K562 (cell line): ENCODE measurements around the gene TLCD1. TPM values are rescaled to one million over a fixed set of nuclear protein-coding genes. Genes with fewer than 3 reads are reported as not detected.
A peak's percentile ranks its signal among the peaks of the same experiment; 100 is the strongest.

Experiments used
- ARNT ChIP-seq, 2 experiments: fragments of 450-650 bp; IDR thresholded peaks; 2 replicates each; pipeline ENCODE4 v1.6.1; 2016; ENCODE audit warnings: mild to moderate bottlenecking in 1 of 2
- BCL6 ChIP-seq: fragments of 250-450 bp; sonication (Bioruptor Pico); IDR thresholded peaks from 2 replicates; pipeline ENCODE4 v1.4.0; 2020
- ELF1 ChIP-seq: fragments of 200-800 bp; sonication (Bioruptor generic); IDR thresholded peaks from 2 replicates; pipeline ENCODE4 v1.6.1; 2016; ENCODE audit warnings: missing genetic modification characterization, missing compliant biosample characterization
- GTF2E2 ChIP-seq: fragments of 200-800 bp; sonication (Bioruptor generic); IDR thresholded peaks from 2 replicates; pipeline ENCODE4 v1.6.1; 2016; ENCODE audit warnings: missing genetic modification characterization, missing compliant biosample characterization
- ILF3 ChIP-seq: fragments of 450-650 bp; IDR thresholded peaks from 2 replicates; pipeline ENCODE4 v1.6.1; 2018; ENCODE audit warnings: antibody characterized with exemption, mild to moderate bottlenecking, moderate library complexity, borderline replicate concordance
- MBD2 ChIP-seq: sonication (generic); IDR thresholded peaks from 2 replicates; pipeline ENCODE4 v1.6.1; 2016; ENCODE audit warnings: low read depth, borderline replicate concordance
- MTA2 ChIP-seq: fragments of 450-650 bp; IDR thresholded peaks from 2 replicates; pipeline ENCODE4 v1.6.1; 2016; ENCODE audit warnings: low read depth
- NCOA2 ChIP-seq, 2 experiments: fragments of 450-650 bp; IDR thresholded peaks; 2 replicates each; pipeline ENCODE4 v1.6.1; 2018; ENCODE audit warnings: mild to moderate bottlenecking in 2 of 2, moderate library complexity in 1 of 2; ENCODE audit not compliant: partially characterized antibody in 2 of 2
- NCOA4 ChIP-seq: fragments of 450-650 bp; IDR thresholded peaks from 2 replicates; pipeline ENCODE4 v1.6.1; 2018; ENCODE audit warnings: mild to moderate bottlenecking; ENCODE audit not compliant: partially characterized antibody
- PCBP2 ChIP-seq: fragments of 200-400 bp; formaldehyde crosslinking; IDR thresholded peaks from 2 replicates; pipeline ENCODE4 v1.6.1; 2018; ENCODE audit warnings: low read length, low read depth, mild to moderate bottlenecking, moderate library complexity; ENCODE audit not compliant: poor library complexity, severe bottlenecking
- PHB2 ChIP-seq: fragments of 450-650 bp; IDR thresholded peaks from 2 replicates; pipeline ENCODE4 v1.6.1; 2017; ENCODE audit warnings: low read depth
- PTBP1 ChIP-seq: fragments of 200-400 bp; formaldehyde crosslinking; IDR thresholded peaks from 2 replicates; pipeline ENCODE4 v1.6.1; 2017; ENCODE audit warnings: low read depth, low read length
- YY1 ChIP-seq, 3 experiments: IDR thresholded peaks; 2 replicates each; pipeline ENCODE4 v1.6.1; 2011; ENCODE audit warnings: low read length in 2 of 3, mild to moderate bottlenecking in 2 of 3, moderate library complexity in 2 of 3, borderline replicate concordance in 1 of 3, control low read depth in 1 of 3, low read depth in 1 of 3; ENCODE audit not compliant: insufficient read depth in 3 of 3, insufficient replicate concordance in 2 of 3, control insufficient read depth in 1 of 3, insufficient read length in 1 of 3; ENCODE audit errors: extremely low read depth in 1 of 3
- ZSCAN32 ChIP-seq: fragments of 450-650 bp; formaldehyde crosslinking; IDR thresholded peaks from 2 replicates; pipeline ENCODE4 v1.4.0; 2020; ENCODE audit warnings: mild to moderate bottlenecking, moderate library complexity
- polyA plus RNA-seq, 8 experiments: library from polyadenylated mRNA; depleted of rRNA in 4 of 8; stranded (reverse) in 5 of 8; unstranded in 3 of 8; fragments of >200 nt; fragmentation: Nextera tagmentation in 2 of 8; fragmentation: Illumina TruSeq in 1 of 8; extraction: Ambion mirVana in 2 of 8; extraction: Trizol in 1 of 8; gene quantifications; 2 replicates each; pipeline versions ENCODE4 v1.2.1 to v1.2.3, GENCODE V29; 2011 to 2014; ENCODE audit warnings: inconsistent platforms in 1 of 8, missing spikeins in 1 of 8
- total RNA-seq, 7 experiments: library from RNA; depleted of rRNA in 6 of 7; stranded (reverse); fragments of >200 nt in 6 of 7; fragmentation: Illumina TruSeq in 2 of 7; extraction: Trizol in 2 of 7; gene quantifications; 2 replicates each; pipeline versions ENCODE4 v1.2.1 to v1.2.3, GENCODE V29; 2011 to 2021; ENCODE audit warnings: low replicate concordance in 1 of 7
- TF ChIP-seq, protein P1 (sequence below): fragments of 450-650 bp; formaldehyde crosslinking; IDR thresholded peaks from 2 replicates; pipeline ENCODE4 v1.4.0; 2020; ENCODE audit warnings: mild to moderate bottlenecking, moderate library complexity
- TF ChIP-seq, protein P2 (sequence below), 2 experiments: fragments of 450-650 bp; IDR thresholded peaks; 2 replicates each; pipeline ENCODE4 v1.6.1; 2018; ENCODE audit warnings: mild to moderate bottlenecking in 2 of 2, low read depth in 1 of 2; ENCODE audit not compliant: partially characterized antibody in 2 of 2
- TF ChIP-seq, protein P3 (sequence below), 2 experiments: fragments of 250-450 bp in 1 of 2; fragments of 450-650 bp in 1 of 2; sonication (Bioruptor Pico) in 1 of 2; IDR thresholded peaks; 2 replicates each; pipeline versions ENCODE4 v1.6.1 to v1.8.0; 2016 to 2021; ENCODE audit warnings: mild to moderate bottlenecking in 2 of 2, moderate library complexity in 2 of 2, missing compliant biosample characterization in 1 of 2, missing genetic modification characterization in 1 of 2
- TF ChIP-seq, protein P4 (sequence below): sonication (generic); formaldehyde crosslinking; IDR thresholded peaks from 2 replicates; pipeline ENCODE4 v1.8.0; 2022; ENCODE audit warnings: mild to moderate bottlenecking, missing genetic modification reagents

The TLCD1 gene
- total and polyA plus RNA-seq, 9 of the 15 experiments (the other 6 are each of a cell fraction or from before 2014, with no cell fraction given) = 6.8 to 37.7 (median 21.7) TPM

DNA sequence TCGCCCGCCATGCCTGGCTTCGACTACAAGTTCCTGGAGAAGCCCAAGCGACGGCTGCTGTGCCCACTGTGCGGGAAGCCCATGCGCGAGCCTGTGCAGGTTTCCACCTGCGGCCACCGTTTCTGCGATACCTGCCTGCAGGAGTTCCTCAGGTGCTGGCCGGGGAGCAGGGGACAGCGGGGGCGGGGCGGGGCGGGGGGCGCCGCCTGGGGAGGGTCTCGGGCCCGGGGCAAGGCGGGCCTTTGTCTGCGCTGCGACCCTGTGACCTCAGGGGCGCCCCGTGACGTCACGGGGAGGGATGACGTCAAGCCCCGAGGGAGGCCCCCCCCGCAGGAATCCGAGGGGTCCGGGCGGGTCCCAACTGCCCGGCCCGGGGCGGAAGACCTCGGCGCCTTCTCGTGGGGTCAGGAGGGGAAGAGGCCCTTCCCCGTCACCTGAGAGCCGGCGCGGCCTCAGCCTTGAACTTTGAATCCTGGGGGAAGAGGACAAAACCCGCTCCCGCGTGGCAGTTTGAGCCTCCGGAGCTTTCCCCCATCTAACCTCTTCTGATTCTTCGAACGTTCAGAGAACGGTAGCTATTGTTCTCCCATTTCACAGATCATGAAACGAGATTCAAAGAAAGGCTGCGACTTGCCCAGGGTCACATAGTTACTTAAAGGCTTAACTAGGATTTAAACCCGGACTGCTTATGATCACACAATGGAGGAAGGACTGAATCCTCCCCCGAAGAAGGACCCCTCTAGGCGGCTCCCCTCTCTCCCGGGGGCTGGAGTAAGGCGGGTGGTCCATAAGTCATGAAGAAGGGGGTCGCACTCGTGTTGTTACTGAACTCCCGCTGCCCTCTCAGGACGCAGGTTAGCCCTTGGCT lies 18.3 kb upstream of the TLCD1 start (continued):
- TF ChIP-seq, protein P1, sequence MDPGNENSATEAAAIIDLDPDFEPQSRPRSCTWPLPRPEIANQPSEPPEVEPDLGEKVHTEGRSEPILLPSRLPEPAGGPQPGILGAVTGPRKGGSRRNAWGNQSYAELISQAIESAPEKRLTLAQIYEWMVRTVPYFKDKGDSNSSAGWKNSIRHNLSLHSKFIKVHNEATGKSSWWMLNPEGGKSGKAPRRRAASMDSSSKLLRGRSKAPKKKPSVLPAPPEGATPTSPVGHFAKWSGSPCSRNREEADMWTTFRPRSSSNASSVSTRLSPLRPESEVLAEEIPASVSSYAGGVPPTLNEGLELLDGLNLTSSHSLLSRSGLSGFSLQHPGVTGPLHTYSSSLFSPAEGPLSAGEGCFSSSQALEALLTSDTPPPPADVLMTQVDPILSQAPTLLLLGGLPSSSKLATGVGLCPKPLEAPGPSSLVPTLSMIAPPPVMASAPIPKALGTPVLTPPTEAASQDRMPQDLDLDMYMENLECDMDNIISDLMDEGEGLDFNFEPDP = peak; percentile 60; the same call in 1 of the 2 replicates
- TF ChIP-seq YY1 (IDR thresholded peaks at IDR 0.05; ENCODE audit: borderline replicate concordance in 1 of 3, control insufficient read depth in 1 of 3, extremely low read depth in 1 of 3, insufficient read depth in 3 of 3, insufficient read length in 1 of 3, insufficient replicate concordance in 2 of 3, low read depth in 1 of 3, low read length in 2 of 3) (peak in 2 of 3 experiments; percentile 36 to 94), BCL6 (CRISPR knock-in tag) (no peak), NCOA4 (no peak), NCOA2 (IDR thresholded peaks at IDR 0.05; ENCODE audit: partially characterized antibody in 2 of 2) (no peak), ILF3 (no peak), PHB2 (no peak), MTA2 (0 out of 2 replicates have a peak, but pooled peaks have one; percentile 14), MBD2 (no peak), ZSCAN32 (CRISPR knock-in tag) (no peak), PCBP2 (no peak), ARNT (IDR thresholded peaks at IDR 0.05) (no peak), PTBP1 (no peak), ELF1 (no peak), GTF2E2 (no peak)
- TF ChIP-seq, protein P2, sequence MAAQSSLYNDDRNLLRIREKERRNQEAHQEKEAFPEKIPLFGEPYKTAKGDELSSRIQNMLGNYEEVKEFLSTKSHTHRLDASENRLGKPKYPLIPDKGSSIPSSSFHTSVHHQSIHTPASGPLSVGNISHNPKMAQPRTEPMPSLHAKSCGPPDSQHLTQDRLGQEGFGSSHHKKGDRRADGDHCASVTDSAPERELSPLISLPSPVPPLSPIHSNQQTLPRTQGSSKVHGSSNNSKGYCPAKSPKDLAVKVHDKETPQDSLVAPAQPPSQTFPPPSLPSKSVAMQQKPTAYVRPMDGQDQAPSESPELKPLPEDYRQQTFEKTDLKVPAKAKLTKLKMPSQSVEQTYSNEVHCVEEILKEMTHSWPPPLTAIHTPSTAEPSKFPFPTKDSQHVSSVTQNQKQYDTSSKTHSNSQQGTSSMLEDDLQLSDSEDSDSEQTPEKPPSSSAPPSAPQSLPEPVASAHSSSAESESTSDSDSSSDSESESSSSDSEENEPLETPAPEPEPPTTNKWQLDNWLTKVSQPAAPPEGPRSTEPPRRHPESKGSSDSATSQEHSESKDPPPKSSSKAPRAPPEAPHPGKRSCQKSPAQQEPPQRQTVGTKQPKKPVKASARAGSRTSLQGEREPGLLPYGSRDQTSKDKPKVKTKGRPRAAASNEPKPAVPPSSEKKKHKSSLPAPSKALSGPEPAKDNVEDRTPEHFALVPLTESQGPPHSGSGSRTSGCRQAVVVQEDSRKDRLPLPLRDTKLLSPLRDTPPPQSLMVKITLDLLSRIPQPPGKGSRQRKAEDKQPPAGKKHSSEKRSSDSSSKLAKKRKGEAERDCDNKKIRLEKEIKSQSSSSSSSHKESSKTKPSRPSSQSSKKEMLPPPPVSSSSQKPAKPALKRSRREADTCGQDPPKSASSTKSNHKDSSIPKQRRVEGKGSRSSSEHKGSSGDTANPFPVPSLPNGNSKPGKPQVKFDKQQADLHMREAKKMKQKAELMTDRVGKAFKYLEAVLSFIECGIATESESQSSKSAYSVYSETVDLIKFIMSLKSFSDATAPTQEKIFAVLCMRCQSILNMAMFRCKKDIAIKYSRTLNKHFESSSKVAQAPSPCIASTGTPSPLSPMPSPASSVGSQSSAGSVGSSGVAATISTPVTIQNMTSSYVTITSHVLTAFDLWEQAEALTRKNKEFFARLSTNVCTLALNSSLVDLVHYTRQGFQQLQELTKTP (IDR thresholded peaks at IDR 0.05; ENCODE audit: low read depth in 1 of 2, partially characterized antibody in 2 of 2) = no peak
- TF ChIP-seq, protein P3, sequence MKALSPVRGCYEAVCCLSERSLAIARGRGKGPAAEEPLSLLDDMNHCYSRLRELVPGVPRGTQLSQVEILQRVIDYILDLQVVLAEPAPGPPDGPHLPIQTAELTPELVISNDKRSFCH (CRISPR knock-in tag; IDR thresholded peaks at IDR 0.05) = no peak
- TF ChIP-seq, protein P3 (tag; IDR thresholded peaks at IDR 0.05) = no peak
- TF ChIP-seq, protein P4, sequence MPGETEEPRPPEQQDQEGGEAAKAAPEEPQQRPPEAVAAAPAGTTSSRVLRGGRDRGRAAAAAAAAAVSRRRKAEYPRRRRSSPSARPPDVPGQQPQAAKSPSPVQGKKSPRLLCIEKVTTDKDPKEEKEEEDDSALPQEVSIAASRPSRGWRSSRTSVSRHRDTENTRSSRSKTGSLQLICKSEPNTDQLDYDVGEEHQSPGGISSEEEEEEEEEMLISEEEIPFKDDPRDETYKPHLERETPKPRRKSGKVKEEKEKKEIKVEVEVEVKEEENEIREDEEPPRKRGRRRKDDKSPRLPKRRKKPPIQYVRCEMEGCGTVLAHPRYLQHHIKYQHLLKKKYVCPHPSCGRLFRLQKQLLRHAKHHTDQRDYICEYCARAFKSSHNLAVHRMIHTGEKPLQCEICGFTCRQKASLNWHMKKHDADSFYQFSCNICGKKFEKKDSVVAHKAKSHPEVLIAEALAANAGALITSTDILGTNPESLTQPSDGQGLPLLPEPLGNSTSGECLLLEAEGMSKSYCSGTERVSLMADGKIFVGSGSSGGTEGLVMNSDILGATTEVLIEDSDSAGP (CRISPR knock-in tag) = no peak
